GM10248 (cell line): ENCODE results near the gene WBP1L.
"Not testable (repeated sequence)": the region's sequence is repeated elsewhere in the genome, so short reads cannot be mapped to it uniquely, and the experiment has no call there.

Experiments
- CTCF ChIA-PET: fragments of 300-600 bp; sonication (Branson Sonifier 250); formaldehyde crosslinking; extraction: SDS; loops from one replicate; lab custom pipeline; 2021; ENCODE audit warnings: antibody characterized with exemption; lab: Yijun Ruan, JAX
- POLR2A ChIA-PET: fragments of 350-650 bp; sonication (Branson Sonifier 250); formaldehyde crosslinking; extraction: SDS; loops from one replicate; lab custom pipeline; 2020; ENCODE audit warnings: antibody characterized with exemption; lab: Yijun Ruan, JAX
- DNase-seq: peaks from one replicate; pipeline ENCODE4 v3.0.0; 2012; ENCODE audit errors: extremely low spot score
- CTCF ChIP-seq: IDR thresholded peaks from 2 replicates; pipeline ENCODE4 v1.5.1; 2012; ENCODE audit warnings: mild to moderate bottlenecking, low read depth; ENCODE audit errors: extremely low read depth, missing control alignments, control extremely low read depth

Gene WBP1L

GRCh38 chr10:102837230-102837721 lies 93.5 kb downstream of the WBP1L start, which contains the start of gene CYP17A1:
Gene CYP17A1, minus strand, starts transcription at chr10:102837413. Its CDS starts 52 bp downstream, at chr10:102837361.
- ChIA-PET CTCF (interaction anchor here (0.9 to 5.2 kb wide), 11 partner anchors 11 to 497 kb away, joined by 3 to 61 read pairs (median 4); no protein-coding TSS in a partner anchor), POLR2A (no interaction called here)
- no peak for TF ChIP-seq CTCF
- DNase-seq = no peak

- CTCF ChIA-PET = interaction anchor here (2.7 to 5.0 kb wide), 2 partner anchors 63 to 406 kb away, joined by 9 to 61 read pairs; no protein-coding TSS in a partner anchor
- POLR2A ChIA-PET, DNase-seq: not testable (repeated sequence)
These were observed 94.7 kb downstream of the WBP1L start for GRCh38 chr10:102838276-102838927.

GRCh38 chr10:102841827-102842345 lies 98.1 kb downstream of the WBP1L start:
- DNase-seq = no peak
- ChIA-PET CTCF (interaction anchor here (0.8 to 0.9 kb wide), 3 partner anchors 8 to 228 kb away, joined by 3 to 4 read pairs (median 3); no protein-coding TSS in a partner anchor), POLR2A (no interaction called here)
- TF ChIP-seq CTCF = no peak

GRCh38 chr10:102843139-102843538 lies 99.4 kb downstream of the WBP1L start:
- POLR2A ChIA-PET, CTCF ChIA-PET, DNase-seq: not testable (repeated sequence)

GRCh38 chr10:102844190-102844776 lies 100.5 kb downstream of the WBP1L start:
- CTCF ChIA-PET = interaction anchor here (1.0 kb wide), 1 partner anchor 9 kb away, joined by 3 read pairs; no protein-coding TSS in a partner anchor
- DNase-seq, POLR2A ChIA-PET: not testable (repeated sequence)

- ChIA-PET CTCF (interaction anchor here (6.5 kb wide), 1 partner anchor 10 kb away, joined by 33 read pairs; the partner anchor contains the start of gene CYP17A1), POLR2A (no interaction called here)
- no peak for TF ChIP-seq CTCF
- no peak for DNase-seq
These were observed 101.7 kb downstream of the WBP1L start for GRCh38 chr10:102845352-102845902.

- ChIA-PET CTCF (interaction anchor here (1.0 to 6.5 kb wide), 3 partner anchors 15 to 395 kb away, joined by 3 to 33 read pairs (median 3); partner anchors contain the start of gene CYP17A1), POLR2A (no interaction called here)
- TF ChIP-seq CTCF = no peak
- DNase-seq = no peak
These were observed 106.3 kb downstream of the WBP1L start for GRCh38 chr10:102850025-102850518.

GRCh38 chr10:102853237-102853636 lies 109.5 kb downstream of the WBP1L start:
- POLR2A ChIA-PET, CTCF ChIA-PET, DNase-seq: not testable (repeated sequence)

GRCh38 chr10:102855731-102856436 lies 112.1 kb downstream of the WBP1L start:
- CTCF ChIA-PET = interaction anchor here (1.5 kb wide), 1 partner anchor 46 kb away, joined by 3 read pairs; no protein-coding TSS in a partner anchor
- POLR2A ChIA-PET, DNase-seq: not testable (repeated sequence)
